Stimulated activated naive B cell treated with anti-CD40 and anti-IgM and Interleukin-4, amounts not matched to agents 10 μg/mL and 1 μg/mL and 100 μg/mL, for 72 hours (primary cell): ENCODE data around the gene DIAPH3.

Experiments
- ATAC-seq, 2 donors: fragments of 150-1000 bp; cut with Tn5 transposase; replicated peaks; 2 replicates each; pipeline ENCODE4 v1.10.0; 2021; ENCODE audit warnings: moderate library complexity in 1 of 2
- DNase-seq: peaks from one replicate; pipeline ENCODE4 v3.0.0; 2021
- H3K27ac Mint-ChIP-seq: one replicate; pipeline ENCODE4 v1.8.0; 2022; ENCODE audit warnings: mild to moderate bottlenecking, mixed read lengths
- H3K27me3 Mint-ChIP-seq, 2 donors: one replicate each; pipeline ENCODE4 v1.8.0; 2022; ENCODE audit warnings: mixed read lengths in 2 of 2
- H3K36me3 Mint-ChIP-seq, 2 donors: one replicate each; pipeline ENCODE4 v1.8.0; 2022; ENCODE audit warnings: mixed read lengths in 2 of 2, mild to moderate bottlenecking in 1 of 2
- H3K4me1 Mint-ChIP-seq, 2 donors: one replicate each; pipeline ENCODE4 v1.8.0; 2022; ENCODE audit warnings: mixed read lengths in 2 of 2, mild to moderate bottlenecking in 1 of 2
- H3K4me3 Mint-ChIP-seq, 2 donors: one replicate each; pipeline ENCODE4 v1.8.0; 2022; ENCODE audit warnings: mild to moderate bottlenecking in 2 of 2, mixed read lengths in 2 of 2, moderate library complexity in 1 of 2
- H3K9me3 Mint-ChIP-seq, 2 donors: one replicate each; pipeline ENCODE4 v1.8.0; 2022; ENCODE audit warnings: mixed read lengths in 2 of 2, mild to moderate bottlenecking in 1 of 2

Gene DIAPH3

GRCh38 chr13:59643906-59644626 lies 519.7 kb downstream of the DIAPH3 start:
- no peak for ATAC-seq
- Mint-ChIP-seq H3K9me3 (no peaks in the 10 kb centered on the region), H3K4me3 (no peak overlapping the region), H3K27me3 (peaks cover 0 to 6% of the 10 kb centered on the region in 2 donors), H3K27ac (no peak overlapping the region), H3K36me3 (no peaks in the 10 kb centered on the region), H3K4me1 (no peaks in the 10 kb centered on the region)
- no peak for DNase-seq

- no peak overlapping the region for H3K27ac Mint-ChIP-seq
- H3K4me3 Mint-ChIP-seq: no peak overlapping the region
- no peak for ATAC-seq
- H3K9me3 Mint-ChIP-seq: no peaks in the 10 kb centered on the region
- DNase-seq: no peak
- no peaks in the 10 kb centered on the region for H3K4me1 Mint-ChIP-seq
- peaks cover 0 to 6% of the 10 kb centered on the region in 2 donors for H3K27me3 Mint-ChIP-seq
- H3K36me3 Mint-ChIP-seq: no peaks in the 10 kb centered on the region
Observed at GRCh38 chr13:59643364-59643841, 520.3 kb downstream of the DIAPH3 start.

- Mint-ChIP-seq H3K27me3 (peaks cover 0 to 6% of the 10 kb centered on the region in 2 donors), H3K36me3 (no peaks in the 10 kb centered on the region), H3K4me1 (no peaks in the 10 kb centered on the region), H3K9me3 (no peaks in the 10 kb centered on the region), H3K4me3 (no peak overlapping the region), H3K27ac (no peak overlapping the region)
- no peak for DNase-seq
- no peak for ATAC-seq
Observed at GRCh38 chr13:59641817-59642216, 521.9 kb downstream of the DIAPH3 start.

GRCh38 chr13:59641261-59641660 lies 522.5 kb downstream of the DIAPH3 start:
- Mint-ChIP-seq H3K9me3 (no peaks in the 10 kb centered on the region), H3K27me3 (peaks cover 0 to 6% of the 10 kb centered on the region in 2 donors), H3K4me3 (no peak overlapping the region), H3K27ac (no peak overlapping the region), H3K36me3 (no peaks in the 10 kb centered on the region), H3K4me1 (no peaks in the 10 kb centered on the region)
- ATAC-seq (no peak), DNase-seq (no peak)

GRCh38 chr13:59638404-59638803 lies 525.3 kb downstream of the DIAPH3 start:
- DNase-seq: no peak
- H3K4me3 Mint-ChIP-seq: no peak overlapping the region
- H3K36me3 Mint-ChIP-seq: no peaks in the 10 kb centered on the region
- no peak for ATAC-seq
- no peaks in the 10 kb centered on the region for H3K9me3 Mint-ChIP-seq
- H3K27me3 Mint-ChIP-seq: peaks cover 0 to 6% of the 10 kb centered on the region in 2 donors
- H3K4me1 Mint-ChIP-seq: no peaks in the 10 kb centered on the region
- H3K27ac Mint-ChIP-seq: no peak overlapping the region

GRCh38 chr13:59635589-59635988 lies 528.1 kb downstream of the DIAPH3 start:
- Mint-ChIP-seq H3K27ac (no peak overlapping the region), H3K4me3 (no peak overlapping the region), H3K36me3 (no peaks in the 10 kb centered on the region), H3K9me3 (no peaks in the 10 kb centered on the region), H3K27me3 (no peaks in the 10 kb centered on the region), H3K4me1 (no peaks in the 10 kb centered on the region)
- ATAC-seq: no peak
- no peak for DNase-seq

- no peak overlapping the region for H3K4me3 Mint-ChIP-seq
- H3K4me1 Mint-ChIP-seq: no peaks in the 10 kb centered on the region
- H3K9me3 Mint-ChIP-seq: no peaks in the 10 kb centered on the region
- no peaks in the 10 kb centered on the region for H3K27me3 Mint-ChIP-seq
- ATAC-seq (no peak), DNase-seq (no peak)
- no peaks in the 10 kb centered on the region for H3K36me3 Mint-ChIP-seq
- no peak overlapping the region for H3K27ac Mint-ChIP-seq
Observed at GRCh38 chr13:59633290-59633689, 530.4 kb downstream of the DIAPH3 start.

- no peaks in the 10 kb centered on the region for H3K9me3 Mint-ChIP-seq
- no peaks in the 10 kb centered on the region for H3K4me1 Mint-ChIP-seq
- no peak overlapping the region for H3K4me3 Mint-ChIP-seq
- ATAC-seq: no peak
- H3K27ac Mint-ChIP-seq: no peak overlapping the region
- no peak for DNase-seq
- no peaks in the 10 kb centered on the region for H3K27me3 Mint-ChIP-seq
- no peaks in the 10 kb centered on the region for H3K36me3 Mint-ChIP-seq
Observed at GRCh38 chr13:59631271-59631670, 532.5 kb downstream of the DIAPH3 start.

- Mint-ChIP-seq H3K36me3 (no peaks in the 10 kb centered on the region), H3K27ac (no peak overlapping the region), H3K27me3 (no peaks in the 10 kb centered on the region), H3K9me3 (peaks cover 2 to 5% of the 10 kb centered on the region in 2 donors), H3K4me1 (no peaks in the 10 kb centered on the region), H3K4me3 (no peak overlapping the region)
- ATAC-seq (no peak), DNase-seq (no peak)
Observed at GRCh38 chr13:59625111-59625510, 538.6 kb downstream of the DIAPH3 start.

- peaks cover 0 to 2% of the 10 kb centered on the region in 2 donors for H3K36me3 Mint-ChIP-seq
- no peak for ATAC-seq
- no peak overlapping the region for H3K27ac Mint-ChIP-seq
- H3K27me3 Mint-ChIP-seq: no peaks in the 10 kb centered on the region
- H3K9me3 Mint-ChIP-seq: peaks cover 9 to 20% of the 10 kb centered on the region in 2 donors
- DNase-seq: no peak
- H3K4me3 Mint-ChIP-seq: no peak overlapping the region
- no peaks in the 10 kb centered on the region for H3K4me1 Mint-ChIP-seq
Observed at GRCh38 chr13:59623206-59623915, 540.4 kb downstream of the DIAPH3 start.

GRCh38 chr13:59621773-59622172 lies 542.0 kb downstream of the DIAPH3 start:
- DNase-seq (no peak), ATAC-seq (no peak)
- Mint-ChIP-seq H3K36me3 (peaks cover 0 to 2% of the 10 kb centered on the region in 2 donors), H3K4me3 (no peak overlapping the region), H3K9me3 (peaks cover 14 to 20% of the 10 kb centered on the region in 2 donors), H3K27ac (no peak overlapping the region), H3K4me1 (no peaks in the 10 kb centered on the region), H3K27me3 (no peaks in the 10 kb centered on the region)
